ENCODE results near the gene VGLL4. TPM values are rescaled to one million over a fixed set of nuclear protein-coding genes. Genes with fewer than 3 reads are reported as not detected.

Gene VGLL4
- total RNA-seq, 2 donors from 2014 or later = 57.7 to 63.7 TPM

DNA sequence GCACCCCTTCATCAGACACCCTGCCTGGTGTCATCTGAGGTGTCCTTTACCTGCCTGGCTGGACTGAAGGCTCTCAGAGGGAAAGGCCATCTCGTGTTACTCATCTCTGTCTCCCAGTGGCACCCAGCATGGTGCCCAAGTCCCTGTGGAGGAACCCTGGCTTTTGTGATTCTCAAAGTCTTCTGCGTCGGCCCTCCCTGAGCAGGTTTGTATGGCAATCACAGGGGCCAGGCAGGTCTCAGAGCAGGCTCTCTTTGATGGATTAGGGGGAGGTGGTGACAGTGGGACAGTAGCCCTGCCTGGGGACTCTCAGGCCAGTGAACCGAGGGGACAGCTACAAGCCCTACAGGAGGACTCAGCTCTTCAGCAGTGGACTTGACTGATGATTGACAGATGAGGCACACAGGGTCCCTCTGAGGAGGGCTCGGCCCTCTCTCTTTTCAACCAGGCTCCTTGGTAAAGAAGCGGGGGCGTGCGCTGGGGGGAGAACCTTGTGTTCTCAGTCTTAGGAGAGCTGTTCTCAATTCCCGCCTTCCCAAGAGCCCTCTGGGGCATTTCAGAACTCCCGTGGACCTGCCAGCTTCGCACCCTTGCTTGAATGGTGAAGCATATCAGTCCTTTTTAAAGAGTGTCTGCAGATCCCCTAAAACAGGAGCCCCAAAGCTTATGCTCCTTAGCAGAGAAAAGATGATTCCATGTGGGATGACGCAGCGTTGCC lies 108.3 kb downstream of the VGLL4 start:
- TF ChIP-seq CTCF (IDR thresholded peaks at IDR 0.05) = no peak
- H3K27ac ChIP-seq = no peak overlapping the region
- no peak for DNase-seq
- no peak overlapping the region for H3K4me3 ChIP-seq
- no peaks in the 10 kb centered on the region for H3K27me3 ChIP-seq
- H3K36me3 ChIP-seq = no peaks in the 10 kb centered on the region
- intact Hi-C loops (cut with DNase I) = no loop called here
- H3K4me1 ChIP-seq = no peaks in the 10 kb centered on the region
- no peaks in the 10 kb centered on the region for H3K9me3 ChIP-seq
- H3K9ac ChIP-seq (ENCODE audit: low read depth in 2 of 2, low read length in 2 of 2) = no peak overlapping the region

DNA sequence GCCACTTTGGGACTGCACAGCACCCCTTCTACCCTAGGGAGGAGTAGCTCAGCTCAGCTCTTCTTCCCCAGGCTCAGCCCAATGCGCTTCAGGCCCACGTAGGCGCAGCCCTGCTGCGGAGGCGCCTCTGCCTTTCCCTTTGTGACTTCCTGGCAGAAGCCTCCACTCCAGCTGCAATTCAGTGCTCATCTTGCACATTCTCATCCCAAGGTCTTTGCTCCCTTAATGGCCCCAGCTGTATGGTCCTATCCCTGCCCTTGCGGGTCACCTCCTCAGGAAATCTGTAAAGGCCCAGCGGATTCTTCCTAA lies 109.0 kb downstream of the VGLL4 start:
- Histone ChIP-seq H3K27ac (no peak overlapping the region), H3K9me3 (no peaks in the 10 kb centered on the region), H3K4me3 (no peak overlapping the region), H3K4me1 (no peaks in the 10 kb centered on the region), H3K27me3 (no peaks in the 10 kb centered on the region), H3K36me3 (no peaks in the 10 kb centered on the region), H3K9ac (ENCODE audit: low read depth in 2 of 2, low read length in 2 of 2) (no peak overlapping the region)
- intact Hi-C loops (cut with DNase I) = no loop called here
- no peak for DNase-seq
- no peak for TF ChIP-seq CTCF (IDR thresholded peaks at IDR 0.05)

DNA sequence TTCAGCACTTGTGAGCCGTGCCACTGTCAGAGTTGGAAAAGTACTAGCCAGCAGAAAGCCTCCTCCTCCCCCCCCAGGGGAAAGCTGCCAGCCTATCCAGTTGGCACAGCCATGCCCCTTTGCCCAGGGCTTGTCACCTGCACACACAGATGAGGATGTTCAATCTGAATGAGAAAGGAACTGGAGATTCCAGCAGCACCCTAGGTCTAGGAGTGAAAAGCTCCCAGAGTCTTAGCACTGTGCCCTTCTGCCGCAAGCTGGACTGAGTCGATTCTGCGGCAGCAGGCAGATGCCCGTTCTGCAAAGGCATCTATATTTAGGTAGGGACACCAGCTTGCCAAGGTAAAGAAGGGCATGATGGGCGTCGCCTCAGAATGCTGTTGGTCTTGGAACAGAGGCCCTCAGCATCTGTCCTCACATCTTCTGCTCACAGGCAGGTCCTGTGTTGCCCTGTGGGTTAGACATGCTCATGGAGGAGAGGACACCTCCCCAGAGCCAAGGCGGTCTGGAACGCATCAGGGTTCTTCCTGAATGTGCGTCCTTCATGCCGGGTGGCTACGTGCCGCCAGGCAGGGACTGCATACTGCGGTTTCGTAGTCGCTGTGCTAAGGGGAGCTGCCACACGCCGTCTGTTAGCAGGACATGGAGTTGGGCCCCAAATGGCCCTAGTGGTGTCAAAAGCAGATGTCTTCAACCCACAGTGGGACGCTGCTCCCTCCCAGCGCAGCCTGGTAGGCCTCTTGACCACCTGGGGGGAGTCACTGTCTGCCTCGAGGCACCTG lies 109.5 kb downstream of the VGLL4 start:
- H3K9me3 ChIP-seq = no peaks in the 10 kb centered on the region
- H3K9ac ChIP-seq (ENCODE audit: low read depth in 2 of 2, low read length in 2 of 2) = no peak overlapping the region
- DNase-seq = no peak
- no peaks in the 10 kb centered on the region for H3K36me3 ChIP-seq
- no peak overlapping the region for H3K27ac ChIP-seq
- intact Hi-C loops (cut with DNase I) = no loop called here
- H3K4me1 ChIP-seq = no peaks in the 10 kb centered on the region
- TF ChIP-seq CTCF (IDR thresholded peaks at IDR 0.05) = no peak
- H3K27me3 ChIP-seq = no peaks in the 10 kb centered on the region
- H3K4me3 ChIP-seq = no peak overlapping the region

DNA sequence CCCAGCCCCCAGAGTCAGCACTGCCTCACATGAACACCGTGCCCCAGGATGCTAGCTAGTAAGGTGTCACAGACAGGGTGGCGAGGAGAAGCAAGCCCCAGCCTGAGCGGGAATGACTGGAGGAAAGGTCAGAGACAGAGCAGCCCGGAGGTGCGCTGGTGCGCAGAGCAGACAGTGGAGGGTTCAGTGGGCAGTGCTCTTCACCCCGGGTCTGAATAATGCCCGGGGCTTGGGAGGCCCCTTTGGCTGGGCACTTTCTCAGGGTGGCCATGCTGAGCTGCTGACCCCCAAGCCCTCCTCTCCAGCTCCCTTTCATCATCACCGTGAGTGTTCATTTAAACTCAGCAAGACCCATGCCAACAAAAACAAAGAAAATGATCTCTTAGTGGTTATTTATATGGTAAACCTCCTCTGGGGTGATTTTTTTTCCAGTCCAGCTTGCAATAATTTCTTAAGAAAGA lies 110.8 kb downstream of the VGLL4 start:
- intact Hi-C loops (cut with DNase I) = no loop called here
- no peaks in the 10 kb centered on the region for H3K36me3 ChIP-seq
- DNase-seq = no peak
- H3K4me1 ChIP-seq = no peaks in the 10 kb centered on the region
- no peak overlapping the region for H3K27ac ChIP-seq
- no peaks in the 10 kb centered on the region for H3K9me3 ChIP-seq
- H3K4me3 ChIP-seq = no peak overlapping the region
- TF ChIP-seq CTCF (IDR thresholded peaks at IDR 0.05) = no peak
- H3K27me3 ChIP-seq = no peaks in the 10 kb centered on the region
- H3K9ac ChIP-seq (ENCODE audit: low read depth in 2 of 2, low read length in 2 of 2) = no peak overlapping the region

DNA sequence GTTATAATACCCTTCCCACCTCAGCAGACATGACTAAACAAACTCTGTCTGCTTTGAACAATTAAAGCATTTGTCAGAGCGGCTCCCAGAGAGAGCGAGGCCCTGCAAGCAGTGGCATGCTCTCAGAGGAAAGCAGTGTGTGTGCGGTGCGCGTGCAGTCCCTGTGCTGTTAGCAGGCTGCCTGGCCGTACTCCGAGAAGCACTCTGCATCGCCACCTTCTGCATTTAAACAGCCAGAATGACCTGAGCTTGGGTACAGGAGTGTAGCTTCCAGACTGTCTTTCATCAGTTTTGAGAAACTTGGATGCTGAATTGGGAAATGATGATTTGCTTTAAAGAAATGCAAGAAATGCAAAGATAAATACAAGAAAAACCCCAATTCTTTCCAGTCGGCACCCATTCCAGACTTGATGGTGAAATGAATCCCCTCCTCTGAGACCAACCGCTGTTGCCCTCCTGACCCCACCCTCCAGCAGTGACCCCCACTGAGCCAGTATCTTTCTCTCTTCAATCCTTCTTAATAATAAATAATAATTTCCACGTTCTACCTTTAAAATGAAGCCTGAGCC lies 113.5 kb downstream of the VGLL4 start:
- no peaks in the 10 kb centered on the region for H3K27me3 ChIP-seq
- no peak overlapping the region for H3K27ac ChIP-seq
- intact Hi-C loops (cut with DNase I) = no loop called here
- H3K36me3 ChIP-seq = no peaks in the 10 kb centered on the region
- DNase-seq = no peak
- H3K4me3 ChIP-seq = no peak overlapping the region
- no peaks in the 10 kb centered on the region for H3K9me3 ChIP-seq
- TF ChIP-seq CTCF (IDR thresholded peaks at IDR 0.05) = no peak
- no peaks in the 10 kb centered on the region for H3K4me1 ChIP-seq
- H3K9ac ChIP-seq (ENCODE audit: low read depth in 2 of 2, low read length in 2 of 2) = no peak overlapping the region
